ENCODE data around the gene OARD1. TPM values are rescaled to one million over a fixed set of nuclear protein-coding genes. Genes with fewer than 3 reads are reported as not detected.

The OARD1 gene
- total and polyA plus RNA-seq, 2 donors (not counting 1 experiment from before 2014, with no cell fraction given), result 9.6 to 52.5 TPM

DNA sequence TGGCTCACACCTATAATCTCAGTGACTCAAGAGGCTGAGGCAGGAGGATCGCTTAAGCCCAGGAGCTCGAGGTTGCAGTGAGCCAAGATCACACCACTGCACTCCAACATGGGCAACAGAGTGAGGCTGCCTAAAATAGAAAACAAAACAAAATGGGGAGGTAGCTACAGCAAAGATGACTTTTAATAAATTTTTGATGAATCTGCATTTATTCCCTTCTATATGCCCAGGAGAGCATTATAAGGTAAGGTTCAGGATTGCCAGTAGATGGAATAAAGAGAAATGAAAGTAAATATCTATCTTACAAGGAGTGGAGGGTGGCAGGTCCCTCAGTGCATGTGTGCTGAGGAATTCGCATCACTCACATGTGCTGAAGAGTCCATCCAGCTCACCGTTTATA, 57.4 kb downstream of the OARD1 start:
- TF ChIP-seq, protein P1, sequence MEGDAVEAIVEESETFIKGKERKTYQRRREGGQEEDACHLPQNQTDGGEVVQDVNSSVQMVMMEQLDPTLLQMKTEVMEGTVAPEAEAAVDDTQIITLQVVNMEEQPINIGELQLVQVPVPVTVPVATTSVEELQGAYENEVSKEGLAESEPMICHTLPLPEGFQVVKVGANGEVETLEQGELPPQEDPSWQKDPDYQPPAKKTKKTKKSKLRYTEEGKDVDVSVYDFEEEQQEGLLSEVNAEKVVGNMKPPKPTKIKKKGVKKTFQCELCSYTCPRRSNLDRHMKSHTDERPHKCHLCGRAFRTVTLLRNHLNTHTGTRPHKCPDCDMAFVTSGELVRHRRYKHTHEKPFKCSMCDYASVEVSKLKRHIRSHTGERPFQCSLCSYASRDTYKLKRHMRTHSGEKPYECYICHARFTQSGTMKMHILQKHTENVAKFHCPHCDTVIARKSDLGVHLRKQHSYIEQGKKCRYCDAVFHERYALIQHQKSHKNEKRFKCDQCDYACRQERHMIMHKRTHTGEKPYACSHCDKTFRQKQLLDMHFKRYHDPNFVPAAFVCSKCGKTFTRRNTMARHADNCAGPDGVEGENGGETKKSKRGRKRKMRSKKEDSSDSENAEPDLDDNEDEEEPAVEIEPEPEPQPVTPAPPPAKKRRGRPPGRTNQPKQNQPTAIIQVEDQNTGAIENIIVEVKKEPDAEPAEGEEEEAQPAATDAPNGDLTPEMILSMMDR (IDR thresholded peaks at IDR 0.05), result no peak
- no peak for TF ChIP-seq EZH2 (IDR thresholded peaks at IDR 0.05; ENCODE audit: borderline replicate concordance, insufficient read depth, low read depth, low read length, poor library complexity, severe bottlenecking)
- Histone ChIP-seq H3K4me3 (ENCODE audit: control extremely low read depth in 1 of 5, extremely low read depth in 1 of 5, insufficient read depth in 1 of 5, low read depth in 2 of 5, low read length in 4 of 5) (no peak overlapping the region), H3K4me1 (ENCODE audit: control insufficient read depth in 2 of 2, insufficient read depth in 2 of 2, low read length in 2 of 2) (no peaks in the 10 kb centered on the region), H3K79me2 (ENCODE audit: control insufficient read depth, insufficient read depth, low read length) (no peaks in the 10 kb centered on the region), H4K20me1 (ENCODE audit: control insufficient read depth, insufficient read depth, low read length, poor library complexity, severe bottlenecking) (no peaks in the 10 kb centered on the region), H3K27ac (ENCODE audit: low read length in 2 of 2) (no peak overlapping the region), H3K9ac (ENCODE audit: low read length) (no peak overlapping the region), H3K9me3 (ENCODE audit: control extremely low read depth in 1 of 3, control insufficient read depth in 2 of 3, insufficient read depth in 1 of 3, low read length in 2 of 3) (peaks cover 0 to 8% (median 0%) of the 10 kb centered on the region in 3 donors), H3K27me3 (replicated peaks in 1 of 4; ENCODE audit: control extremely low read depth in 1 of 4, control insufficient read depth in 3 of 4, insufficient read depth in 4 of 4, low read length in 3 of 4) (peaks cover 0 to 3% (median 0%) of the 10 kb centered on the region in 4 experiments), H3K36me3 (replicated peaks in 1 of 2; ENCODE audit: control extremely low read depth in 1 of 2, control insufficient read depth in 1 of 2, extremely low read depth in 1 of 2, insufficient read depth in 2 of 2, low read length in 1 of 2) (no peaks in the 10 kb centered on the region), H2AFZ (ENCODE audit: insufficient read depth, low read depth, low read length, poor library complexity, severe bottlenecking) (no peak overlapping the region), H3K4me2 (replicated peaks; ENCODE audit: low read depth, low read length, poor library complexity, severe bottlenecking) (no peak overlapping the region)
- 92% methylated on average over 2 of the region's 4 CpGs for WGBS (ENCODE audit: insufficient coverage)
- H3K27me3 Mint-ChIP-seq, result peaks cover 14% of the 10 kb centered on the region
- no peaks in the 10 kb centered on the region for H3K4me1 Mint-ChIP-seq
- H3K4me3 Mint-ChIP-seq, result no peak overlapping the region
- CTCF ChIA-PET, result interaction anchor here (1.1 to 1.4 kb wide), 2 partner anchors 16 to 25 kb away, joined by 3 read pairs; no protein-coding TSS in a partner anchor
- no peaks in the 10 kb centered on the region for H3K9me3 Mint-ChIP-seq (ENCODE audit: insufficient read depth)
- intact Hi-C loops (cut with micrococcal nuclease), result no loop called here
- no peak overlapping the region for H3K27ac Mint-ChIP-seq
- POLR2A ChIA-PET, result no interaction called here
- DNase-seq, result no peak
- ATAC-seq (ENCODE audit: low read depth), result no peak

Other genes starting within 250 kb of the OARD1 start
- gene UNC5CL, start 33.1 kb downstream of the OARD1 start, total RNA-seq, result 4.6 and 4.7 TPM in 2 replicates
- gene UNC5CL, start 33.1 kb downstream of the OARD1 start, polyA plus RNA-seq, result 4.5 and 5.7 TPM in 2 replicates
- gene TSPO2, start 29.9 kb downstream of the OARD1 start, total RNA-seq, result not detected in 2 replicates
- not detected in 2 replicates for gene TSPO2, start 29.9 kb downstream of the OARD1 start, polyA plus RNA-seq
- gene APOBEC2, start 19.2 kb downstream of the OARD1 start, total RNA-seq, result not detected in 2 replicates
- not detected in 2 replicates for gene APOBEC2, start 19.2 kb downstream of the OARD1 start, polyA plus RNA-seq
- gene NFYA, start 618 bp upstream of the OARD1 start, total RNA-seq, result 41.6 and 44.3 TPM in 2 replicates
- 20.5 and 23.3 TPM in 2 replicates for gene NFYA, start 618 bp upstream of the OARD1 start, polyA plus RNA-seq
- not detected in 2 replicates for gene TREML1, start 82.0 kb upstream of the OARD1 start, total RNA-seq
- gene TREML1, start 82.0 kb upstream of the OARD1 start, polyA plus RNA-seq, result 0.07 and 1.9 TPM in 2 replicates
- not detected in 2 replicates for gene TREM2, start 90.8 kb upstream of the OARD1 start, total RNA-seq
- gene TREM2, start 90.8 kb upstream of the OARD1 start, polyA plus RNA-seq, result 0.33 TPM in 1 of 2 replicates, not detected in the other
- gene TREML2, start 128.8 kb upstream of the OARD1 start, total RNA-seq, result 9.6 and 10.3 TPM in 2 replicates
- 47.7 and 51.1 TPM in 2 replicates for gene TREML2, start 128.8 kb upstream of the OARD1 start, polyA plus RNA-seq
- gene TREML4, start 156.0 kb upstream of the OARD1 start, total RNA-seq, result not detected in 2 replicates
- 1.7 TPM in 1 of 2 replicates, not detected in the other for gene TREML4, start 156.0 kb upstream of the OARD1 start, polyA plus RNA-seq
- 0.39 TPM in 1 of 2 replicates, not detected in the other for gene TREM1, start 214.3 kb upstream of the OARD1 start, total RNA-seq
- 1.5 and 1.9 TPM in 2 replicates for gene TREM1, start 214.3 kb upstream of the OARD1 start, polyA plus RNA-seq

Measured in B cell (primary cell).